Measurements from ENCODE around the gene FHIT.

The FHIT gene

GRCh38 chr3:61236556-61236955 lies 14.7 kb downstream of the FHIT start:
- no peak for TF ChIP-seq CTCF (IDR thresholded peaks at IDR 0.05; ENCODE audit: low read depth, low read length, poor library complexity, severe bottlenecking)
- no peak for TF ChIP-seq EZH2phosphoT487 (IDR thresholded peaks at IDR 0.05; ENCODE audit: borderline replicate concordance, low read length)

GRCh38 chr3:61233746-61234145 lies 17.5 kb downstream of the FHIT start:
- Histone ChIP-seq H3K4me1 (ENCODE audit: control insufficient read depth, low read length) (peaks cover 12% of the 10 kb centered on the region), H3F3A (ENCODE audit: control insufficient read depth, insufficient read depth) (no peaks in the 10 kb centered on the region), H4K20me1 (ENCODE audit: control insufficient read depth, insufficient read depth, low read depth, low read length) (no peaks in the 10 kb centered on the region), H3K79me2 (ENCODE audit: control insufficient read depth, low read length) (peaks cover 20% of the 10 kb centered on the region), H3K9me2 (replicated peaks; ENCODE audit: control insufficient read depth, low read length) (no peaks in the 10 kb centered on the region), H3K4me3 (ENCODE audit: low read length) (no peak overlapping the region), H3K27me3 (ENCODE audit: control insufficient read depth, low read length) (no peaks in the 10 kb centered on the region), H3K36me3 (ENCODE audit: control insufficient read depth, low read length) (no peaks in the 10 kb centered on the region), H3K9me3 (ENCODE audit: control insufficient read depth, insufficient read depth, low read length) (no peaks in the 10 kb centered on the region), H3K4me2 (ENCODE audit: low read length) (no peak overlapping the region), H3K27ac (ENCODE audit: low read depth, low read length) (no peak overlapping the region)
- TF ChIP-seq EZH2phosphoT487 (IDR thresholded peaks at IDR 0.05; ENCODE audit: borderline replicate concordance, low read length), result no peak
- TF ChIP-seq CTCF (IDR thresholded peaks at IDR 0.05; ENCODE audit: low read depth, low read length, poor library complexity, severe bottlenecking), result no peak

More at GRCh38 chr3:61236556-61236955, 14.7 kb downstream of the FHIT start:
- Histone ChIP-seq H3K79me2 (ENCODE audit: control insufficient read depth, low read length) (peaks cover 23% of the 10 kb centered on the region), H3K4me1 (ENCODE audit: control insufficient read depth, low read length) (peaks cover 15% of the 10 kb centered on the region), H3K4me2 (ENCODE audit: low read length) (no peak overlapping the region), H3K36me3 (ENCODE audit: control insufficient read depth, low read length) (no peaks in the 10 kb centered on the region), H3K9me3 (ENCODE audit: control insufficient read depth, insufficient read depth, low read length) (no peaks in the 10 kb centered on the region), H3F3A (ENCODE audit: control insufficient read depth, insufficient read depth) (no peaks in the 10 kb centered on the region), H3K9me2 (replicated peaks; ENCODE audit: control insufficient read depth, low read length) (no peaks in the 10 kb centered on the region), H3K4me3 (ENCODE audit: low read length) (no peak overlapping the region), H3K27ac (ENCODE audit: low read depth, low read length) (no peak overlapping the region), H4K20me1 (ENCODE audit: control insufficient read depth, insufficient read depth, low read depth, low read length) (no peaks in the 10 kb centered on the region), H3K27me3 (ENCODE audit: control insufficient read depth, low read length) (no peaks in the 10 kb centered on the region)

- no peaks in the 10 kb centered on the region for H3K9me3 ChIP-seq (ENCODE audit: control insufficient read depth, insufficient read depth, low read length)
- H3K4me3 ChIP-seq (ENCODE audit: low read length), result no peak overlapping the region
- no peaks in the 10 kb centered on the region for H3K4me1 ChIP-seq (ENCODE audit: control insufficient read depth, low read length)
These were observed 19.6 kb downstream of the FHIT start for GRCh38 chr3:61231693-61232092.

More at GRCh38 chr3:61231693-61232092, 19.6 kb downstream of the FHIT start:
- Histone ChIP-seq H3K36me3 (ENCODE audit: control insufficient read depth, low read length) (no peaks in the 10 kb centered on the region), H3K4me2 (ENCODE audit: low read length) (no peak overlapping the region), H3K79me2 (ENCODE audit: control insufficient read depth, low read length) (peaks cover 11% of the 10 kb centered on the region), H3K27ac (ENCODE audit: low read depth, low read length) (no peak overlapping the region), H3K27me3 (ENCODE audit: control insufficient read depth, low read length) (no peaks in the 10 kb centered on the region), H3K9me2 (replicated peaks; ENCODE audit: control insufficient read depth, low read length) (no peaks in the 10 kb centered on the region), H4K20me1 (ENCODE audit: control insufficient read depth, insufficient read depth, low read depth, low read length) (no peaks in the 10 kb centered on the region), H3F3A (ENCODE audit: control insufficient read depth, insufficient read depth) (no peaks in the 10 kb centered on the region)
- TF ChIP-seq CTCF (IDR thresholded peaks at IDR 0.05; ENCODE audit: low read depth, low read length, poor library complexity, severe bottlenecking) (no peak), EZH2phosphoT487 (IDR thresholded peaks at IDR 0.05; ENCODE audit: borderline replicate concordance, low read length) (no peak)
